Upper lobe of left lung (tissue), 6 donors: Measurements from ENCODE around the gene PTPN11. TPM values are rescaled to one million over a fixed set of nuclear protein-coding genes. Genes with fewer than 3 reads are reported as not detected.

Source experiments
- ATAC-seq, 2 donors: fragments of 200-7000 bp; cut with Tn5 transposase; one replicate each; pipeline ENCODE4 v1.9.1; 2022; ENCODE audit warnings: mild to moderate bottlenecking in 2 of 2, moderate library complexity in 2 of 2; ENCODE audit not compliant: low FRiP score in 2 of 2
- DNase-seq, 2 donors: peaks; one replicate each; pipeline ENCODE4 v3.0.0-alpha.2; 2019 to 2020
- H3K27ac ChIP-seq, 4 donors: fragments of 200-600 bp; sonication (generic); one replicate each; pipeline ENCODE4 v1.5.1; 2016 to 2019
- H3K27me3 ChIP-seq, 4 donors: fragments of 200-600 bp; sonication (generic); one replicate each; pipeline ENCODE4 v1.5.1; 2017 to 2019
- H3K36me3 ChIP-seq, 4 donors: fragments of 200-600 bp; sonication (generic); one replicate each; pipeline ENCODE4 v1.5.1; 2016 to 2019
- H3K4me1 ChIP-seq, 4 donors: fragments of 200-600 bp; sonication (generic); one replicate each; pipeline ENCODE4 v1.5.1; 2018 to 2019
- H3K4me3 ChIP-seq, 4 donors: fragments of 200-600 bp; sonication (generic); one replicate each; pipeline ENCODE4 v1.5.1; 2017 to 2019; ENCODE audit warnings: mild to moderate bottlenecking in 2 of 4, moderate library complexity in 1 of 4
- H3K9me3 ChIP-seq, 4 donors: fragments of 200-600 bp; sonication (generic); one replicate each; pipeline ENCODE4 v1.5.1; 2018 to 2019
- CTCF ChIP-seq, 6 experiments: fragments of 450-650 bp in 4 of 6; fragments of 200-600 bp in 2 of 6; sonication (generic) in 2 of 6; IDR thresholded peaks; one replicate each; pipeline ENCODE4 v1.5.1; 2016 to 2019; ENCODE audit warnings: antibody characterized with exemption in 6 of 6
- EP300 ChIP-seq, 4 donors: sonication (generic); formaldehyde crosslinking; IDR thresholded peaks; one replicate each; pipeline ENCODE4 v1.5.1; 2017; ENCODE audit warnings: antibody characterized with exemption in 4 of 4, control low read depth in 2 of 4
- POLR2A ChIP-seq, 4 donors: fragments of 450-650 bp; IDR thresholded peaks; one replicate each; pipeline ENCODE4 v1.5.1; 2016 to 2017; ENCODE audit warnings: antibody characterized with exemption in 4 of 4, mild to moderate bottlenecking in 2 of 4
- POLR2AphosphoS5 ChIP-seq, 2 donors: sonication (generic); formaldehyde crosslinking; IDR thresholded peaks; one replicate each; pipeline ENCODE4 v1.5.1; 2017; ENCODE audit warnings: antibody characterized with exemption in 2 of 2
- WGBS, 2 donors: methylation state at CpG; one replicate each; pipeline ENCODE4 v1.1.5; 2017 to 2018; 5-methylcytosine and 5-hydroxymethylcytosine counted together
- total RNA-seq, 6 donors: library from RNA; depleted of rRNA in 4 of 6; stranded (reverse); fragments of >200 nt in 4 of 6; gene quantifications; one replicate each; pipeline versions ENCODE4 v1.1.0 to v1.2.1, GENCODE V29; 2016 to 2021
- donor health status: DM: no; HTN: no; CAD: no; lungs with moderate emphysema.
- donor health status: DM: no; HTN: yes; CAD: no; lungs with severe emphysema.

PTPN11 gene
- total RNA-seq, 6 donors from 2014 or later = 52.0 to 99.1 (median 84.5) TPM

DNA sequence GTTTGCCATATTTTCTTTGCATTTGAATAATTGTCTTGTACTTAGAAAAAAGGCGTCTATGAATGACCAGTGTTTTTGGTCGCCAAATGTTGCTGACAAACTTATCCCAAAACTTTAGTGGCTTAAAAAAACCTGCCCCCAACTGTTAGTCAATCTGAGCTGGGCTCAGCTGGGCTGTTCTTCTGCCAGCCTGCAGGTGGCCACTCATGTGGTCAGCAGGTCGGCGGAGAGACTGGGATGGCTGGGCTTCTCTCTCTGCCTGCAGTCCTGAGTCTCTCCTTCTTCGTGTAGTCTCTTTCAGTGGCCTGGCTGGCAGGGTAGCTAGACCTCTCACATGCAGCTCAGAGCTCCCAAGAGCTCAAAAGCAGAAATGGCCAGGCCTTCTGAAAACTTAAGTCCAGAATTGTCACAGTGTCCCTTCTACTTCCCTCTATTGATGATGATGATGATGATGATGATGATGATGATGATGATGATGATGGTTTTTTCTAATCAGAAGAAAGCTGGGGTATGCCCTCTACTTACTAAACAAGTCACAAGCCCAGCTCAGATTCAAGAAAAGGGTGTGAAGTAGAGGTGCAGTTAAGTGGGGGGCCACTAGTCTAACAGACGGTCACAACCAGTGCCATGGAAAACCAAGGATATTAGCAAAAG, 87.9 kb downstream of the PTPN11 start:
- peaks cover 37 to 80% (median 57%) of the 10 kb centered on the region in 4 donors for H3K36me3 ChIP-seq
- H3K9me3 ChIP-seq = no peaks in the 10 kb centered on the region
- WGBS, 2 donors = 96 to 98% methylated on average over 4 to 6 of the region's 6 CpGs
- TF ChIP-seq EP300 (IDR thresholded peaks at IDR 0.05) (no peak), CTCF (IDR thresholded peaks at IDR 0.05) (no peak), POLR2AphosphoS5 (IDR thresholded peaks at IDR 0.05) (no peak), POLR2A (IDR thresholded peaks at IDR 0.05) (no peak)
- H3K4me3 ChIP-seq = no peak overlapping the region
- H3K4me1 ChIP-seq = no peaks in the 10 kb centered on the region
- H3K27ac ChIP-seq = no peak overlapping the region
- DNase-seq (no peak), ATAC-seq (no peak)
- H3K27me3 ChIP-seq = no peaks in the 10 kb centered on the region

GRCh38 chr12:112513471-112513870, 94.7 kb downstream of the PTPN11 start:
- H3K27me3 ChIP-seq = no peaks in the 10 kb centered on the region
- no peaks in the 10 kb centered on the region for H3K4me1 ChIP-seq
- no peaks in the 10 kb centered on the region for H3K9me3 ChIP-seq
- TF ChIP-seq POLR2A (IDR thresholded peaks at IDR 0.05) = no peak
- no peak for TF ChIP-seq EP300 (IDR thresholded peaks at IDR 0.05)
- no peak for TF ChIP-seq CTCF (IDR thresholded peaks at IDR 0.05)
- no peak for TF ChIP-seq POLR2AphosphoS5 (IDR thresholded peaks at IDR 0.05)
- H3K4me3 ChIP-seq = no peak overlapping the region
- 87 to 88% methylated on average over 2 of the region's 2 CpGs for WGBS, 2 donors
- DNase-seq (no peak), ATAC-seq (no peak)
- H3K36me3 ChIP-seq = peaks cover 0 to 16% (median 2%) of the 10 kb centered on the region in 4 donors
- H3K27ac ChIP-seq = no peak overlapping the region

- no peak for TF ChIP-seq POLR2A (IDR thresholded peaks at IDR 0.05)
- no peak for TF ChIP-seq POLR2AphosphoS5 (IDR thresholded peaks at IDR 0.05)
- no peak for TF ChIP-seq EP300 (IDR thresholded peaks at IDR 0.05)
- no peak for TF ChIP-seq CTCF (IDR thresholded peaks at IDR 0.05)
- peaks cover 0 to 10% (median 2%) of the 10 kb centered on the region in 4 donors for H3K36me3 ChIP-seq
- H3K4me1 ChIP-seq = no peaks in the 10 kb centered on the region
- H3K9me3 ChIP-seq = no peaks in the 10 kb centered on the region
- no peak for DNase-seq
- WGBS, 2 donors = 93 to 96% methylated on average over 5 of the region's 5 CpGs
- H3K27me3 ChIP-seq = no peaks in the 10 kb centered on the region
- no peak overlapping the region for H3K4me3 ChIP-seq
- H3K27ac ChIP-seq = no peak overlapping the region
- ATAC-seq = no peak
These were observed 95.7 kb downstream of the PTPN11 start for GRCh38 chr12:112514456-112514855.

DNA sequence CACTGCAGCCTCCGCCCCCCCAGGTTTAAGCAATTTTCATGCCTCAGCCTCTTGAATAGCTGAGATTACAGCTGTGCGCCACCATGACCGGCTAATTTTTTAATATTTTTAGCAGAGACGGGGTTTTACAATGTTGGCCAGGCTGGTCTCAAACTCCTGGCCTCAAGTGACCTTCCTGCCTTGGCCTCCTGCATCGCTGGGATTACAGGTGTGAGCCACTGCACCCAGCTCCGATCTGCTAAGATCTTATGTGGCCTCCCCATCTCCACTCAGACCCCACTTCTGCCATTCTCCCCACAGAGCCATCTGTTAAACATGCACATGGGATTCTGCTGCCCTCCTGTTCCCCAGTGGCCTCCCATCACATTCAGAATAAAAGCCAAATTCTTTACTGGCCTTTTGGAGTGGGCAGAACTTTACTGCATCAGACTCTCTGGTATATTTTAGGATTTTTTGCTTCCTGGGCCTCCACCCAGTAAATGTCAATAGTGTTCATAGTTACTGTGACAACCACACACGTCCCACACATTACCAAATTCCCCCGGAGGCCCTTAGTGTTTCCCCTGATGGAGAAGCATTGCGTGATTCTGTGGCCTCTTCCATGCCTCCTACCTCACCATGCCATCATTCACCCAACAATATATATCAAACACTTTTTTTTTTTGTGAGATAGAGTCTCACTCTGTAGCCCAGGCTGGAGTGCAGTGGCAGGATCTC, 96.3 kb downstream of the PTPN11 start:
- ATAC-seq (no peak), DNase-seq (no peak)
- H3K36me3 ChIP-seq = peaks cover 0 to 10% (median 2%) of the 10 kb centered on the region in 4 donors
- H3K27me3 ChIP-seq = no peaks in the 10 kb centered on the region
- no peaks in the 10 kb centered on the region for H3K4me1 ChIP-seq
- no peak overlapping the region for H3K4me3 ChIP-seq
- H3K27ac ChIP-seq = no peak overlapping the region
- 82 to 88% methylated on average over 9 of the region's 9 CpGs for WGBS, 2 donors
- TF ChIP-seq EP300 (IDR thresholded peaks at IDR 0.05) (no peak), POLR2A (IDR thresholded peaks at IDR 0.05) (no peak), POLR2AphosphoS5 (IDR thresholded peaks at IDR 0.05) (no peak), CTCF (IDR thresholded peaks at IDR 0.05) (no peak)
- H3K9me3 ChIP-seq = no peaks in the 10 kb centered on the region
